Upper lobe of left lung (tissue), 6 donors: ENCODE data around the gene SAP30. TPM values are rescaled to one million over a fixed set of nuclear protein-coding genes. Genes with fewer than 3 reads are reported as not detected.
A peak's percentile ranks its signal among the peaks of the same experiment; 100 is the strongest.

ENCODE experiments used
- ATAC-seq, 2 donors: fragments of 200-7000 bp; cut with Tn5 transposase; one replicate each; pipeline ENCODE4 v1.9.1; 2022; ENCODE audit warnings: mild to moderate bottlenecking in 2 of 2, moderate library complexity in 2 of 2; ENCODE audit not compliant: low FRiP score in 2 of 2
- DNase-seq, 2 donors: peaks; one replicate each; pipeline ENCODE4 v3.0.0-alpha.2; 2019 to 2020
- H3K27ac ChIP-seq, 4 donors: fragments of 200-600 bp; sonication (generic); one replicate each; pipeline ENCODE4 v1.5.1; 2016 to 2019
- H3K27me3 ChIP-seq, 4 donors: fragments of 200-600 bp; sonication (generic); one replicate each; pipeline ENCODE4 v1.5.1; 2017 to 2019
- H3K36me3 ChIP-seq, 4 donors: fragments of 200-600 bp; sonication (generic); one replicate each; pipeline ENCODE4 v1.5.1; 2016 to 2019
- H3K4me1 ChIP-seq, 4 donors: fragments of 200-600 bp; sonication (generic); one replicate each; pipeline ENCODE4 v1.5.1; 2018 to 2019
- H3K4me3 ChIP-seq, 4 donors: fragments of 200-600 bp; sonication (generic); one replicate each; pipeline ENCODE4 v1.5.1; 2017 to 2019; ENCODE audit warnings: mild to moderate bottlenecking in 2 of 4, moderate library complexity in 1 of 4
- H3K9me3 ChIP-seq, 4 donors: fragments of 200-600 bp; sonication (generic); one replicate each; pipeline ENCODE4 v1.5.1; 2018 to 2019
- CTCF ChIP-seq, 6 experiments: fragments of 450-650 bp in 4 of 6; fragments of 200-600 bp in 2 of 6; sonication (generic) in 2 of 6; IDR thresholded peaks; one replicate each; pipeline ENCODE4 v1.5.1; 2016 to 2019; ENCODE audit warnings: antibody characterized with exemption in 6 of 6
- EP300 ChIP-seq, 4 donors: sonication (generic); formaldehyde crosslinking; IDR thresholded peaks; one replicate each; pipeline ENCODE4 v1.5.1; 2017; ENCODE audit warnings: antibody characterized with exemption in 4 of 4, control low read depth in 2 of 4
- POLR2A ChIP-seq, 4 donors: fragments of 450-650 bp; IDR thresholded peaks; one replicate each; pipeline ENCODE4 v1.5.1; 2016 to 2017; ENCODE audit warnings: antibody characterized with exemption in 4 of 4, mild to moderate bottlenecking in 2 of 4
- POLR2AphosphoS5 ChIP-seq, 2 donors: sonication (generic); formaldehyde crosslinking; IDR thresholded peaks; one replicate each; pipeline ENCODE4 v1.5.1; 2017; ENCODE audit warnings: antibody characterized with exemption in 2 of 2
- WGBS, 2 donors: methylation state at CpG; one replicate each; pipeline ENCODE4 v1.1.5; 2017 to 2018; 5-methylcytosine and 5-hydroxymethylcytosine counted together
- total RNA-seq, 6 donors: library from RNA; depleted of rRNA in 4 of 6; stranded (reverse); fragments of >200 nt in 4 of 6; gene quantifications; one replicate each; pipeline versions ENCODE4 v1.1.0 to v1.2.1, GENCODE V29; 2016 to 2021
- donor health status: DM: no; HTN: no; CAD: no; lungs with moderate emphysema.
- donor health status: DM: no; HTN: yes; CAD: no; lungs with severe emphysema.

Gene SAP30
- total RNA-seq, 6 donors from 2014 or later, result 15.0 to 39.8 (median 18.8) TPM

- 2% methylated on average over 25 to 49 of the region's 52 CpGs for WGBS, 2 donors
- Histone ChIP-seq H3K27ac (peak overlapping the region; percentile 36 to 100 (median 98)), H3K4me1 (peaks cover 11 to 23% (median 20%) of the 10 kb centered on the region in 4 donors), H3K27me3 (no peaks in the 10 kb centered on the region), H3K36me3 (peaks cover 0 to 20% (median 1%) of the 10 kb centered on the region in 4 donors), H3K4me3 (peak overlapping the region; percentile 89 to 93 (median 92)), H3K9me3 (no peaks in the 10 kb centered on the region)
- peak in 1 of 2 donors; percentile 37 for TF ChIP-seq POLR2AphosphoS5 (IDR thresholded peaks at IDR 0.05)
- peak in 3 of 4 donors; percentile 19 to 70 (median 20) for TF ChIP-seq POLR2A (IDR thresholded peaks at IDR 0.05)
- no peak for TF ChIP-seq CTCF (IDR thresholded peaks at IDR 0.05)
- TF ChIP-seq EP300 (IDR thresholded peaks at IDR 0.05), result no peak
- DNase-seq (peak; percentile 79 to 90), ATAC-seq (peak; percentile 63 to 81)
Measured at GRCh38 chr4:173334891-173335752, 35.6 kb upstream of the SAP30 start.

- ATAC-seq, result no peak
- no peak for DNase-seq
- no peaks in the 10 kb centered on the region for H3K27me3 ChIP-seq
- WGBS, 2 donors, result 97 to 100% methylated on average over 2 of the region's 2 CpGs
- no peak overlapping the region for H3K27ac ChIP-seq
- H3K4me3 ChIP-seq, result no peak overlapping the region
- no peak for TF ChIP-seq POLR2A (IDR thresholded peaks at IDR 0.05)
- no peak for TF ChIP-seq CTCF (IDR thresholded peaks at IDR 0.05)
- TF ChIP-seq EP300 (IDR thresholded peaks at IDR 0.05), result no peak
- TF ChIP-seq POLR2AphosphoS5 (IDR thresholded peaks at IDR 0.05), result no peak
- peaks cover 4 to 15% (median 10%) of the 10 kb centered on the region in 4 donors for H3K4me1 ChIP-seq
- H3K9me3 ChIP-seq, result no peaks in the 10 kb centered on the region
- no peaks in the 10 kb centered on the region for H3K36me3 ChIP-seq
Measured at GRCh38 chr4:173337463-173337862, 33.3 kb upstream of the SAP30 start.

DNA sequence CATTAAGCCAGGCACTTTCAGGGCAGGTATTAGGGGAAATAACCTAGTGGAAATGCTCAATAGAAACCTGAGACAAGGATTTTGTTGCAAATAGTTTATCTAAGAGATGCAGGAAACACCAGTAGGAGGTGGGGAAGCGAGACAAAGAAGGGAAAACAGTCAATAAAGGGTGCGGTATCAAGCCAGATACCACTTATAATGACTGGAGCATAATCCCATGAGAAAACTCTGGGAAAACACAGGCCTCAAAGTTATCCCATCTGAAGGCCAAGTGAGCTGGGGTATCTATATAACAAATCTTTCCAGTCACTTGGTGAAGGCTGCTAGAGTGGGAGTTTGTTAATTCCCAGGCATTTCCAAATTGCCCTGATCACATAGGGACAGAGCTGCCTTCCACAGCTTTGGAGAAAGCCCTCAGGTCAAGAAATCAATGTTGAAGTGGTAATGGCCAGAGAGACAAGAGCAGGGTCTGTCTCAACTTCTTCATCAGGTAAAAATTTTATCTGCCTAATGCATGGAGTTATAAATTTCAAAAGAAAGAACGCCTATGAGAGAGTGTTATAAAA is 26.8 kb upstream of the SAP30 start:
- no peak for TF ChIP-seq EP300 (IDR thresholded peaks at IDR 0.05)
- no peak for TF ChIP-seq POLR2AphosphoS5 (IDR thresholded peaks at IDR 0.05)
- no peak for TF ChIP-seq CTCF (IDR thresholded peaks at IDR 0.05)
- no peak for TF ChIP-seq POLR2A (IDR thresholded peaks at IDR 0.05)
- ATAC-seq (no peak), DNase-seq (no peak)
- no peak overlapping the region for H3K4me3 ChIP-seq
- no peak overlapping the region for H3K27ac ChIP-seq
- no peaks in the 10 kb centered on the region for H3K4me1 ChIP-seq
- H3K36me3 ChIP-seq, result no peaks in the 10 kb centered on the region
- H3K9me3 ChIP-seq, result no peaks in the 10 kb centered on the region
- no peaks in the 10 kb centered on the region for H3K27me3 ChIP-seq
- WGBS, 2 donors, result 78 to 96% methylated on average over 3 of the region's 3 CpGs

DNA sequence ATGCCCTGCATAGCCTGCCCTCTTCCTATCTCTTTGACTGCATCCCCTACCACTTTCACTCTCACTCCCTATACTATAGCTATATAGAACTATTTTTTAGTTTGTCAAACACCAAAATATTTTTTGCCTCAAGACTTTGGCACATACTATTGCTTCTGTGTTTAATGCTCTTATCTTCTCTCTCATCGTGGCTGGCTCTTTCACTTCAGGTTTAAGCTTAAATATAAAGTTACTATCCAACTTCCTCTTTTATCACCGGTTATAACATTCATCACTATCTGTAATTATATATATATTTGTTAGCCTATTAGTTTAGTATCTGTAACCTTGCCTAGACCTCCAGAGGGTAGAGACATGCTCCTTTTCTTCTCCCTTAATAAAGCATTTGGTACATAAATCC is 25.1 kb upstream of the SAP30 start:
- ATAC-seq (no peak), DNase-seq (no peak)
- 39 to 54% methylated on average over 2 of the region's 2 CpGs for WGBS, 2 donors
- no peaks in the 10 kb centered on the region for H3K27me3 ChIP-seq
- no peaks in the 10 kb centered on the region for H3K36me3 ChIP-seq
- no peak overlapping the region for H3K4me3 ChIP-seq
- no peaks in the 10 kb centered on the region for H3K9me3 ChIP-seq
- no peak overlapping the region for H3K27ac ChIP-seq
- TF ChIP-seq POLR2A (IDR thresholded peaks at IDR 0.05), result no peak
- TF ChIP-seq CTCF (IDR thresholded peaks at IDR 0.05), result no peak
- TF ChIP-seq EP300 (IDR thresholded peaks at IDR 0.05), result no peak
- TF ChIP-seq POLR2AphosphoS5 (IDR thresholded peaks at IDR 0.05), result no peak
- no peaks in the 10 kb centered on the region for H3K4me1 ChIP-seq
